Activated CD8-positive, alpha-beta memory T cell treated with anti-CD3 and anti-CD28 coated beads, Interleukin-2, amount 50 U/mL, for 24 hours (primary cell): ENCODE measurements around the gene UGT2A1.

ENCODE experiments used
- DNase-seq: peaks from one replicate; pipeline ENCODE4 v3.0.0-alpha.2; 2020; ENCODE audit errors: extremely low read depth

The UGT2A1 gene

DNA sequence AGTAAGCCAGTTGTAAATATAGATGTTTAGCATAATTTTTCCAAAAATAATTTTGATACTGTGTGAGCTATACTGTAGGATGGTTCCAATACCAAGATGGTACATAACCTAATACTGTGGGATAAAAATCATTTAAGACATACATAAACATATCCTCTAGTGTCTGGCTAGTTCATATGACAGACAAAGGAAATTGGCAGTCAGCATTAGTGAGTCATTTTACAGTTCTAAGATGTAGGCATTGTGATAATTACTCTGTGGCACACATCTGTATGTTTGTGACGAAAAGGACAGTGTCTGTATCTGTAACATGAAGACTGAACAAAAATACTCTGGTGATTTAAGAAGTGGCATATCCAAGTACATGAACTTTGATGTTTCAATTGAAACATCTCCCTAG is 63.2 kb downstream of the UGT2A1 start:
- DNase-seq: no peak

DNA sequence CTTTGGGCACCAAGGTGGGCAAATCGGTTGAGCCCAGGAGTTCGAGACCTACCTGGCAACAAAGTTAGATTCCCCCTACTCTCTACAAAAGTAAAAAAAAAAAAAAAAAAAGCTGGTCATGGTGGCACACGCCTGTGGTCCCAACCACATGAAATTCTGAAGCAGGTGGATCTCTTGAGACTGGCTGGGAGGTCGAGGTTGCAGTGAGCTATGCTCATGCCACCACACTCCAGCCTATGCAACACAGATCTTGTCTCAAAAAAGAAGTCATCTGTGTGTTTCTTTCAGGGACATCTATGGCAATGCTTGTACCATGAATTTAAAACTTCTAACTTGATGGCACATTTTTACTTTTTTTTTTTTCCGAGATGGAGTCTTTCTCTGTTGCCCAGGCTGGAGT is 68.9 kb downstream of the UGT2A1 start:
- no peak for DNase-seq

DNA sequence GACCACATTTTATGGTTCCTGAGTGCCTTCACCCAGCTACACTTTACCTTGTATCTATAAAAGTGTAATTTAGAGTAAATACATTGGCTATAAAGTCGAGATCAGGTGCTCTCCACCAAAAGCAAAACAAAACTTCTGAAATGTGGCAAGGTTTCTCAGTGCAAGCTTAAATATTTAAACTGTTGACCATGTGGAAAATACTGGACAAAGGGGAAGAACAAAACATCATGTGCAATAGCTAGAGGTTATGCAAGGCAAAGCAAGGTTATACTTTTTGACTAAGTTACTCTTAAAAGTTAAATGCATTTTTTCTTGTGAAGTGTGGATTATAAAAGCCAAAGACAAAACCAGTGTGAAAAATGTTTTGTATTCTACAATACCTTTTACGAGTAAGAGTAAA is 69.5 kb downstream of the UGT2A1 start:
- DNase-seq: no peak

DNA sequence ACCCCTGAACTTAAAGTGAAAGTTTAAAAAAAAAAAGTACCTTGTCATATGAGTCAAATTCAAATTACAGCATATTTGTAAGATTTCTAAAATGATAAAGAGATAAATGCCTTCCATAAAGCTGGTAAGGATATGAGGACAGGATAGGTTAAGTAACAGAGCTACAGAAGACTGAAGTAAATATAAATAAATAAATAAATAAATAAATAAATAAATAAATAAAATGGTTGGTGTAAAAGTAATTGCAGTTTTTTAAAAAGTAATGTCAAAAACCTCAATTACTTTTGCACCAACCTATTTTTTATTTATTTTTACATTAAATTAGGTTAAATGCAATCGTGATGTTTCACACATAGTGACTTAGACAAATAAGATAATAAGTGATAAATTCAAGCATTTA is 75.8 kb downstream of the UGT2A1 start:
- DNase-seq: no peak

DNA sequence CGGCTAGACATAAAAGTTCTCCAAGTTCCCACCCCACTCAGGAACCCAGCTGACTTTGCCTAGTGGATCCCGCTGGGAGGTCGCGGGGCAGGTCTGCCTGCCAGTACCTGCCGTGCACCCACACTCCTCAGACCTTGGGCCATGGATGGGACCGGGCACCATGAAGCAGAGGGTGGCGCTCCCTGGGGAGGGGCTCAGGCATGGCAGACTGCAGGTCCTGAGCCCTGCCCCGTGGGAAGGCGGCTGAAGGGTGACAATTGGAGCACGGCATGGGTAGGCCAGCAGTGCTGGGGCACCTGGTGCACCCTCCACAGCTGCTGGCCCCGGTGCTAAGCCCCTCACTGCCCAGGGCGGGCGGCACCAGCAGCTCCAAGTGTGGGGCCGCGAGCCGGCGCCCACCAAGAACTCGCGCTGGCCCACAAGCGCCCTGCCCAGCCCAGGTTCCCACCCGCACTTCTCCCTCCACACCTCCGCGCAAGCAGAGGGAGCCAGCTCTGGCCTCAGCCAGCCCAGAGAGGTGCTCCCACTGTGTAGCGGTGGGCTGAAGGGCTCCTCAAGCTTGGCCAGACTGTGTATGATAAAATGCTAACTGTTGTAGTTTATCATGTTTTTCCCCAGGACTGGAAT is 76.7 kb downstream of the UGT2A1 start:
- no peak for DNase-seq

DNA sequence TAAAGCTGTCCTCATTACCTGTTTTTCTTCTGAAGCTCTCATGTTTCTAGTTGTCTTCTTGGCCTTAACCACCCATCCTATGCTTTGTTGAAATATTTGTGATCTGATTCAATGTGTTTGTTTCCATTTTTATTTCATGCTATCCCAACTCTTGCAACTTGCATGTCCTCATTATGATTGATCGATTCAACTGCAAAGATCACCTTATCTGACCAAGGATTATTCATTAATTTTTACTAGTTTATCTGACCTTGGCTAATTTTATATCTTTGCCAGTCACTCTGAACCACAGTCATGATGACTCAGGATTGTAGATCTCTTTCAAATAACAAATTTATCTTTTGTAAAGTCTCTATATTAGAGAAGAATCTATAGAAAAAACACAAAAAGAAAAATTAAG is 84.3 kb downstream of the UGT2A1 start:
- DNase-seq: no peak

DNA sequence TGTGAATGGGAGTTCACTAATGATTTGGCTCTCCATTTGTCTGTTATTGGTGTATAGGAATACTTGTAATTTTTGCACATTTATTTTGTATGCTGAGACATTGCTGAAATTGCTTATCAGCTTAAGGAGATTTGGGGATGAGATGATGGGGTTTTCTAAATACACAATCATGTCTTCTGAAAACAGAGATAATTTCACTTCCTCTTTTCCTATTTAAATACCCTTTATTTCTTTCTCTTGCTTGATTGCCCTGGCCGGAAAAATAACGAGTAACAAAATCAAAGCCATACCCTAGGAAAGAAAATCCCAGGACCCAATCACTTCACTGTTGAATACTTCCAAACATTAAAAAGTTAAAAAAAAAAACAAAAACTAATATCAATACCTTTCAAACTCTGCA is 89.6 kb downstream of the UGT2A1 start:
- no peak for DNase-seq

DNA sequence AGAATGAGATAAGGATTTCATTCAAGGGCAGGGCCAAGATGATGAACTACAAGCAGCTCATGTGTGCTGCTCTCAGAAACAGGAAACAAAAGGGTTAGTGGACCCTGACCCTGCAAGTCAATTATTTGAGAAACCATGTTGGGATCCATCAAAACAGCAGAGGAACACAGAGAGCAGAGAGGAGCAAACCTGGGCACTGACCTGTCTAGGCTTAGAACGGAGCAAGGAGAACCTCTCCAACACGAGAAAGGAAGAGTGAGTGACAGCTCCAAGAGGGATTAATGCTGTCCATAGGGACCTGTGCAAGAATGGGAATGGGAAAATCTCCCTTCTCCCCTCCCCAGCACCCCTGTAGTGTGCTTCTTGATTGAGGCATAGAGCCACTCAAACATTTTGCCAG is 103.4 kb downstream of the UGT2A1 start:
- no peak for DNase-seq

DNA sequence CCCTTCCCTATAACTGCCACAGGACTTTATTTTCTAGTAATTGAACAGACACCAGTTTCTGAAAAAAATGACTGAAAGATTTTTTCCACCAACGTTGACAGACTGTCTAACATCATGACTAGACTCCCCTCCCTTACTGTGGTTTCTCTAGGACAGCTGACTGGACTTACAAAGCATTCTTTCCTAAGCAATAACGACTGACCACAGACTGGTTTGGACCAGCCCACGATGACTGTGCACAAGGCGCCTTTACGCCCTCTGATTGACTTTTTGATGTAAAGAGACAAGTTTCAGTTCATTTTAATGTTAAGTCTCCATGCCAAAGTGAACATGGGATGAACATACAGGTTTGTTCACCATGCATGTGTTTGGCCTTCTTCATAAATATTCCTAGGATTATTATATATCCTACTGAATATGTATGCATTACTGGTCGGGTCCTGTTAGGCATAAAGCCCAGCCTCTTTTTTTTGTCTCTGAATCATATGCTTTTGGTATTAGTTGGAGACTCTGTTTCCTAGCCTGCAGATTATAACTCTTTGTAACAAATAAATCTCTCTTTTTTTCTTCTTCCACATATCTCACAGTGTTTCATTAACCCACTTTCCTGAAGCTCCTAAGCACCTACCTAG is 106.8 kb downstream of the UGT2A1 start:
- DNase-seq: no peak
